Brain pericyte (primary cell): ENCODE measurements around the gene TRMT44.
A peak's percentile ranks its signal among the peaks of the same experiment; 100 is the strongest.
"Not testable (repeated sequence)": the region's sequence is repeated elsewhere in the genome, so short reads cannot be mapped to it uniquely, and the experiment has no call there.

ENCODE experiments used
- DNase-seq: peaks from one replicate; pipeline ENCODE4 v3.0.0-alpha.2; 2012; ENCODE audit warnings: low read depth, low spot score

Gene TRMT44

DNA sequence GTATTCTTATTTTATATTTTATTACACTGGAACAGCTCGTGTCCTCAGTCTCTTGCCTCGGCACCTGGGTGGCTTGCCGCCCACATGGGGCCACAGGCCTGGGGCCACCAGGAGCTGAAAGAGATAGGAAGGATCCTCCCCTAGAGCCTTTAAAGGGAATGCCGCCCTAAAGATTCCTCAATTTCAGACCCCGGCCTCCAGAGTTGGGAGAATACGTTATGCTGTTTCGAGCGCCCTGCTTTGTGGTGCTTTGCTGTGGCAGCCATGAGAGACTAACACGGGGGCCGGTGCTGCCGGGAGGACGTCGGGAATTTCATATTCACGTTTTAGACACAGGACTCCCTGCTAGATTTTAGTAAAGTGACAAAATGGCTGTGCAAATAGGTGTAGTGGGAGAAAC is 33.3 kb upstream of the TRMT44 start:
- DNase-seq: no peak

- DNase-seq: no peak
These were observed 32.8 kb upstream of the TRMT44 start for GRCh38 chr4:8407756-8408155.

DNA sequence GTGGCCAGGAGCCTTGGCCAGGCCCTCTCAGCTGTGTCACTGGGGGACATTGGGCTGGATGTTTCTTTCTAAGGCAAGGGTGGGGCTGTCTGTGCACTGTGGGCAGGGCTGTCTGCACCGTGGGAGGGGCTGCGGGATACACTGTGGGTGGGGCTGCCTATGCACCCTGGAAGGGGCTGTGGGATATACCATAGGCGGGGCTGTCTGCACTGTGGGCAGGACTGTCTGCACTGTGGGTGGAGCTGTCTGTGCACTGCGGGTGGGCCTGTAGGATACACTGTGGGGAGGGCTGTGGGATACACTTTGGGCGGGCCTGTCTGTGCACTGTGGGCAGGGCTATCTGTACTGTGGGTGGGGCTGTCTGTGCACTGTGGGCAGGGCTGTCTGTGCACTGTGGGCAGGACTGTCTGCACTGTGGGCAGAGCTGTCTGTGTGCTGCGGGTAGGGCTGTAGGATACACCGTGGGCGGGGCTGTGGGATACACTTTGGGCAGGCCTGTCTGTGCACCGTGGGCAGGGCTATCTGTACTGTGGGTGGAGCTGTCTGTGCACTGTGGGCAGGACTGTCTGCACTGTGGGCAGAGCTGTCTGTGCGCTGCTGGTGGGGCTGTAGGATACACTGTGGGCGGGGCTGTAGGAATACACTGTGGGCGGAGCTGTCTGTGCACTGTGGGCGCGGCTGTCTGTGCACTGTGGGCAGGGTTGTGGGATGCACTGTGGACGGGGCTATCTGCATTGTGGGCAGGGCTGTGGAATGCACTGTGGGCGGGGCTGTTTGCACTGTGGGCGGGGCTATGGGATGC is 31.1 kb upstream of the TRMT44 start:
- no peak for DNase-seq

GRCh38 chr4:8410066-8410625 is 30.4 kb upstream of the TRMT44 start:
- no peak for DNase-seq

GRCh38 chr4:8410641-8411271 is 29.8 kb upstream of the TRMT44 start:
- DNase-seq: peak; percentile 52

DNA sequence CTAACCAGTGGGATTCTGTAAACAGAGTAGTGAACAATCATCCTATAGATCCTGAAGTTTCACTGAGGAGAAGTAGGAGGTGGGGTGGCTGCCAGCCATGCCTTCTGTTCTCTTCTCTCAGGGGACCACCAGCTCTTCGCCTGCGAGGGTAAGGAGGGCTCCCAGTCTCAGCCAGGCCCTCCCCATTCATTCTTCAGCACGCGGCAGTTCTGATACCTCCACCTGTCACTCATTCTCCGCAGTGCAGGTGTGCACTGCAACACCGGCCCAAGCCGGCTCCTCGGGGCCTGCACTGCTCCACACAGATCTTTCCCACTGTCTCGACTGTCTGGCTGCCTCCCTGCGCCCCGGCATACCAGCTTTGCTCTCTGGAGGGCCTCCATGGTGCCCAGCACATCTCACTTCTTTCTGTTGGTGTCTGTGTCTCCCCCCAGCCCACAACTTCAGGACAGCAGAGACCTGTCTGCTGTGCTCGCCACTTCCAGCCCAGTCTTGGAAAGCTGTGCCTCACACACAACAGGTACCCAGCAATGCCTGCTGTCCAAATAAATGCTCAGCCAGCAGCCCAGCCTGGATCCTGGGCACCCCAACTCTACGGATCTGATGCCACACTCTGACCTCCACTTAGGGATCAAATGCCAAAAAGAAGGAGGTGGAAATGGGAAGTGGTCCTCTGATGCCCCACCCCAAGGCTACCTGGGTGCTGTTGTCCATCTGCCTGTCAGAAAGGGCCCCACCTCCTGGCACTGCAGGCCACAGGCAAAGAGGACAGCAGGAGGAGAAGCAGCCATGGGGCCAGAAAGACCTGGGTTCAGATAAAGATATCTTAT is 29.0 kb upstream of the TRMT44 start:
- DNase-seq: no peak

DNA sequence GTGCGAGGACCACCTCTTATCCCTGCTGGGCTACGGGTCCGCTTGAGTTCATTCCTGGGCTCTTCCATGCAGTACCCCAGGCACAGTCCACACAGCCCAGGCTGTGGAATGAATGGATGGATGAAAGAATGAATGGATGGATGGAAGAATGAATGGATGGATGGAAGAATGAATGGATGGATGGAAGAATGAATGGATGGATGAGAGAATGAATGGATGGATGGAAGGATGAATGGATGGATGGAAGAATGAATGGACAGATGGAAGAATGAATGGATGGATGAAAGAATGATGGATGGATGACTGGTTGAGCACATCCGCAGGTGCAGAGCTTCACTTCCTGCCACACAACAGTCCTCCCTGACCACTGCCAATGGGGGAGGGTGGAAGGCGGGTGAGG is 28.3 kb upstream of the TRMT44 start:
- DNase-seq: no peak

GRCh38 chr4:8414377-8414776 is 26.2 kb upstream of the TRMT44 start:
- DNase-seq: no peak

GRCh38 chr4:8417071-8417614 is 23.4 kb upstream of the TRMT44 start:
- DNase-seq: no peak

DNA sequence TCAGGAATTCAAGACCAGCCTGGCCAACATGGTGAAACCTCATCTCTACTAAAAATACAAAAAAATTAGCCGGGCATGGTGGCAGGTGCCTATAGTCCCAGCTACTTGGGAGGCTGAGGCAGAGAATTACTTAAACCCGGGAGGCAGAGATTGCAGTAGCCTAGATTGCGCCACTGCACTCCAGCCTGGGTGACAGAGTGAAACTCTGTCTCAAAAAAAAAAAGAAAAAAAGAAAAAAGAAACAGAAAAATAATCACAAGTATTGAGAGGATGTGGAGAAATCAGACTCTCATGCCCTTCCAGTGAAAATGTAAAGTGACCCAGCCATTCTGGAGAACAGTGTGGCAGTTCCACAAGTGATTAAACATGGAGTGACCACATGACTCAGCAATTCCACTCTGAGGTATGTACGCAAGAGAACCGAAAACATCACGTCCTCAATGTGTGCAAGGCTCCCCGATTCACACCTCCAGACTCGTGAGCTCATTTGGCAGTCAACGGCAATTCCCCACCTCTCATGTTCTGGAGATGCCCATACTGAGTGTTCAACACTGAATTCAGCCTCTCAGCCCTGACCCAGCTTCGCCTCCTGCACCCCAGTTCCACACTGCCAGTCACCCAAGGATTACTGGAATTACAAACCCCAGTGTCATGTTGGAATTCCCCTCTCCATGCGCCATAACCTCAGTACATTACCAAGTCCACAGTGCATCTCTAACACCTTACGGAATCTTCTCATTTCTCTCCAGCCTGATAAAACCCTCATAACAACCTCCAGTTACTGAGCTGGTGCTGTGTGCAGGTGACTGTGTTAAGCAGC is 21.1 kb upstream of the TRMT44 start:
- DNase-seq: no peak

GRCh38 chr4:8420151-8420550 is 20.4 kb upstream of the TRMT44 start:
- not testable (repeated sequence) for DNase-seq

GRCh38 chr4:8422327-8422726 is 18.2 kb upstream of the TRMT44 start:
- no peak for DNase-seq

- no peak for DNase-seq
These were observed 17.8 kb upstream of the TRMT44 start for GRCh38 chr4:8422786-8423185.

DNA sequence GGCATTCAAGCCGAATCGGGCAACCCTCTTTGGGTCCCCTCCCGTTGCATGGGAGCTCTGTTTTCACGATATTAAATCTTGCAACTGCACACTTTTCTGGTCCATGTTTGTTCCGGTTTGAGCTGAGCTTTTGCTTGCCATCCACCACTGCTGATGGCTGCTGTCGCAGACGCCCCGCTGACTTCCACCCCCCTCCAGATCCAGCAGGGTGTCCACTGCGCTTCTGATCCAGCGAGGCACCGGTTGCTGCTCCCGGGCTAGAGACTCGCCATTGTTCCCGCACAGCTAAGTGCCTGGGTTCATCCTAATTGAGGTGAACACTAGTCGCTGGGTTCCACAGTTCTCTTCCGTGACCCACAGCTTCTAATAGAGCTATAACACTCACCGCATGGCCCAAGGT is 13.3 kb upstream of the TRMT44 start:
- no peak for DNase-seq

- no peak for DNase-seq
These were observed 12.8 kb upstream of the TRMT44 start for GRCh38 chr4:8427761-8428287.

DNA sequence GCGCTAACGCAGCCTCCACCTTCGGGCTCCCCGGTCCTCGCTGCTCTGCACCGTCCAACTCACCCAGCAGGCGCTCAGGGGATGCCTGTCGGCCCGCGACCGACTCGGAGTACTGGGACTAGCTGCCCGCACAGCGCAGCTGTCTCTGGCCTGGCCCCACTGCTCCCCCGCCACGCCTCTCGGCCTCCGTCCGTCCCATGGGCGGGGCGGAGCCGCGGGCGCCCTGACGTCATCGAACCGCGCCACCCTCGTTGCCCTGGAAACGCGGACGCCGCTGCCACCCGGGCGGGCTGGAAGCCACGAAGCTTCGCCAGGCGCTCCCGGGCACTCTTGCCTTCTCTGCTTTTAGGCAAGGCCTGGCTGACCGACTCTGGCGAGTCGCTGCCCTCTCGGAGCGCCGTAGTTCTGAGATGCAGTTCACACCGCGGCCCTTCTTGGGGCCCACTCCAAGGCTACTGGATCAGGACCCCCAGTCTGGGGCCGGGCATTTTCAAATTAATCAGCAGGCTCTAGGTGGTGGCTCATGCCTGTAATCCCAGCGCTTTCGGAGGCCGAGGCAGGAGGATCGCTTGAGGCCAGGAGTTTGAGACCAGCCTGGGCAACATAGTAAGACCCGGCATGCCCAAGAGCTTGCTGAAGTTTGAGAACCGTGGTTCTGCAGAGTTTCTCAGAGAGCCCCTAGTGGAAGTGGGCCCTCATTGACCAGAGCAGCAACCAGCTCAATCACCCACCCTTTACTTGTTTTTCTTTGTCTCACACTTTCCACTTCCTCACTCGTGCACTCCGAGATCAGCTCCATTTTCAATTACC is 12.1 kb upstream of the TRMT44 start:
- DNase-seq: peak; percentile 75

DNA sequence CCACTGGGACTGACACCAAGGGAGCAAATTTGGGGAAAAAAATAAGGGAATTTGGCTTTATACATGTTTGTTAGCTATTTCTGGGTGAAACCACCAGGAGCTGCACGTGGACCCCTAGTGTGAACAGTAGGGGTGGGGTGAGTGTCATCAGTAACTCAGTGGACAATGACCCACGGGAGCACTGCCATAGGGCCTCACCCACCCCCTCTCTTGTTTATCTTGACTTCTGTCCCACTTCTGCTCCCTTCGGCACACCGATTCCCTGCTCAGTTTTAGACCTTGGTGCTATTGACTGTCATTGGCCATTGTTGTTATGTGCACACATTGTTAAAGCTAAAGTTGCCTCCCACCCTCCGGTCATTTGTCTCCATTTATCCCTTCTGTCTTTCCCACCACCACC is 9.0 kb upstream of the TRMT44 start:
- no peak for DNase-seq

DNA sequence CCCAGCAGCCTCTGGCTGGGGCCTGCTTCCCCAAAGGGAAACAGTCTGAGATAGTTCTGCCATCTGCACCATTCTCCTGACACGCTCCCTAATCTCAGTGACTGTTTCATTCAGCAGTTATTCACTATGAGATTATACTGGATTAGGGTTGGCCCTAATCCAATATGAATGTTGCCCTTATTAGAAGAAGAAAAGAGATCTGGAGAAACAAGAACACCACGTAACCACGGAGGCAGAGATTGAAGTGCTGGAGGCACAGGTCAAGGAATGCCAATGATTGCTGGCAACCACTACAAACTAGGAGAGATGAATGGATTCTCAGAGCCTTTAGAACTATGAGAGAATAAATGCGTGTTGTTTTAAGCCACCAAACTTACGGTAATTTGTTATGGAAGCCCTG is 7.4 kb upstream of the TRMT44 start:
- DNase-seq: no peak

GRCh38 chr4:8434251-8435073 is 6.1 kb upstream of the TRMT44 start:
- no peak for DNase-seq
